ENCODE measurements around the gene ARID5A. TPM values are rescaled to one million over a fixed set of nuclear protein-coding genes. Genes with fewer than 3 reads are reported as not detected.

The ARID5A gene
- total RNA-seq, 1 experiment from 2014 or later = 7.3 TPM

GRCh38 chr2:96505231-96505889, 31.2 kb upstream of the ARID5A start, which contains the start of gene NEURL3:
Gene NEURL3 (minus strand): TSS chr2:96505357. CDS start chr2:96505286, 71 bp downstream.
- CTCF ChIA-PET = no interaction called here
- TF ChIP-seq EZH2 (IDR thresholded peaks at IDR 0.05; ENCODE audit: borderline replicate concordance, low read depth, low read length, poor library complexity, severe bottlenecking) = no peak
- no peak for TF ChIP-seq CTCF (conservative IDR thresholded peaks at IDR 0.05; ENCODE audit: low read depth, low read length)
- H3K4me1 ChIP-seq (ENCODE audit: insufficient read depth, low read length, poor library complexity, severe bottlenecking) = peaks cover 4% of the 10 kb centered on the region
- no peak for DNase-seq (ENCODE audit: low spot score)
- intact Hi-C loops (cut with micrococcal nuclease; ENCODE audit: unreplicated experiment) = loop anchor here (5.0 kb wide), 2 partner anchors 373 to 513 kb away; partner anchors contain the start of gene ANKRD36C
- no peaks in the 10 kb centered on the region for H3K9me3 ChIP-seq (ENCODE audit: low read depth, low read length, poor library complexity, severe bottlenecking)
- H3K36me3 ChIP-seq (ENCODE audit: insufficient read depth, low read length, poor library complexity, severe bottlenecking) = no peaks in the 10 kb centered on the region
- H3K27ac ChIP-seq (ENCODE audit: low read depth, low read length, poor library complexity, severe bottlenecking) = no peak within 1 kb of the TSS
- POLR2A ChIA-PET (ENCODE audit: low non-redundant PET) = no interaction called here
- no peak within 1 kb of the TSS for H3K4me3 ChIP-seq (ENCODE audit: low read depth, low read length, poor library complexity, severe bottlenecking)
- BruUV-seq (replicated peaks) = no TSS peak
- H3K27me3 ChIP-seq (replicated peaks; ENCODE audit: insufficient read depth, low read depth, low read length, poor library complexity) = peaks cover 11% of the 10 kb centered on the region

GRCh38 chr2:96506016-96506906, 30.3 kb upstream of the ARID5A start:
- intact Hi-C loops (cut with micrococcal nuclease; ENCODE audit: unreplicated experiment) = loop anchor here (5.0 kb wide), 2 partner anchors 374 to 514 kb away; partner anchors contain the start of gene ANKRD36C
- ChIA-PET POLR2A (ENCODE audit: low non-redundant PET) (no interaction called here), CTCF (interaction anchor here (0.5 kb wide), 1 partner anchor 26 kb away, joined by 5 read pairs; no protein-coding TSS in a partner anchor)
- Histone ChIP-seq H3K27ac (ENCODE audit: low read depth, low read length, poor library complexity, severe bottlenecking) (no peak overlapping the region), H3K27me3 (replicated peaks; ENCODE audit: insufficient read depth, low read depth, low read length, poor library complexity) (peaks cover 2% of the 10 kb centered on the region), H3K9me3 (ENCODE audit: low read depth, low read length, poor library complexity, severe bottlenecking) (no peaks in the 10 kb centered on the region), H3K4me1 (ENCODE audit: insufficient read depth, low read length, poor library complexity, severe bottlenecking) (peaks cover 4% of the 10 kb centered on the region), H3K4me3 (ENCODE audit: low read depth, low read length, poor library complexity, severe bottlenecking) (no peak overlapping the region), H3K36me3 (ENCODE audit: insufficient read depth, low read length, poor library complexity, severe bottlenecking) (no peaks in the 10 kb centered on the region)
- no peak for DNase-seq (ENCODE audit: low spot score)
- TF ChIP-seq EZH2 (IDR thresholded peaks at IDR 0.05; ENCODE audit: borderline replicate concordance, low read depth, low read length, poor library complexity, severe bottlenecking) (no peak), CTCF (conservative IDR thresholded peaks at IDR 0.05; ENCODE audit: low read depth, low read length) (no peak)
- BruUV-seq (replicated peaks) = no TSS peak

DNA sequence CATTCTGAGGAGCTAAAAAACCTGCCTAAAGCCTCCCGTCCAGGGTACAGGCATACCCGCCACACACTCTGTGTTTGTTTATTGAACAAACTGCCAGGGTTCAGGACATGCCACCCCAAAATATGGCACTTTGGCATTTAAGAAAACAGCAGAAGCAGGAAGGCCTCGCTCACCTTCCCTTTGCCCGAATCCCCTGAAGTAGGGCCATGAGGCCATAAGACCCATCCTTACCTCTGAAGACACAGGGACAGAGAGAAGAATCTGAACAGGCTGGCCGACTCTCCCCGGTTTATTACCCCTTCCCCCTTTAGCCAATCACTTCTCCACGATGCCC, 29.7 kb upstream of the ARID5A start:
- H3K9me3 ChIP-seq (ENCODE audit: low read depth, low read length, poor library complexity, severe bottlenecking) = no peaks in the 10 kb centered on the region
- TF ChIP-seq EZH2 (IDR thresholded peaks at IDR 0.05; ENCODE audit: borderline replicate concordance, low read depth, low read length, poor library complexity, severe bottlenecking) = no peak
- H3K4me3 ChIP-seq (ENCODE audit: low read depth, low read length, poor library complexity, severe bottlenecking) = no peak overlapping the region
- ChIA-PET POLR2A (ENCODE audit: low non-redundant PET) (no interaction called here), CTCF (interaction anchor here (0.5 kb wide), 1 partner anchor 25 kb away, joined by 5 read pairs; no protein-coding TSS in a partner anchor)
- intact Hi-C loops (cut with micrococcal nuclease; ENCODE audit: unreplicated experiment) = loop anchor here (5.0 kb wide), 2 partner anchors 375 to 515 kb away; partner anchors contain the start of gene ANKRD36C
- DNase-seq (ENCODE audit: low spot score) = no peak
- no TSS peak for BruUV-seq (replicated peaks)
- no peaks in the 10 kb centered on the region for H3K27me3 ChIP-seq (replicated peaks; ENCODE audit: insufficient read depth, low read depth, low read length, poor library complexity)
- no peak overlapping the region for H3K27ac ChIP-seq (ENCODE audit: low read depth, low read length, poor library complexity, severe bottlenecking)
- peaks cover 4% of the 10 kb centered on the region for H3K4me1 ChIP-seq (ENCODE audit: insufficient read depth, low read length, poor library complexity, severe bottlenecking)
- no peaks in the 10 kb centered on the region for H3K36me3 ChIP-seq (ENCODE audit: insufficient read depth, low read length, poor library complexity, severe bottlenecking)
